GM12801 (cell line): ENCODE results near the gene PDRG1.

Source experiments
- CTCF ChIP-seq: IDR thresholded peaks from one replicate; pipeline ENCODE4 v1.5.1; 2011; ENCODE audit warnings: control low read depth; ENCODE audit not compliant: insufficient read length; ENCODE audit errors: extremely low read depth

PDRG1 gene

GRCh38 chr20:31915491-31916280 lies 36.2 kb downstream of the PDRG1 start:
- TF ChIP-seq CTCF = no peak

- TF ChIP-seq CTCF = no peak
Measured at GRCh38 chr20:31914170-31914569, 37.7 kb downstream of the PDRG1 start.

GRCh38 chr20:31913431-31914157 lies 38.3 kb downstream of the PDRG1 start:
- no peak for TF ChIP-seq CTCF

GRCh38 chr20:31910071-31910803 lies 41.6 kb downstream of the PDRG1 start:
- TF ChIP-seq CTCF = no peak

- no peak for TF ChIP-seq CTCF
Measured at GRCh38 chr20:31909253-31910070, 42.4 kb downstream of the PDRG1 start.

GRCh38 chr20:31908424-31908823 lies 43.4 kb downstream of the PDRG1 start:
- no peak for TF ChIP-seq CTCF
